H9 (cell line): Measurements from ENCODE around the gene IGFLR1. TPM values are rescaled to one million over a fixed set of nuclear protein-coding genes. Genes with fewer than 3 reads are reported as not detected.
A peak's percentile ranks its signal among the peaks of the same experiment; 100 is the strongest.

Experiments used
- DNase-seq: peaks from one replicate; pipeline ENCODE4 v3.0.0-alpha.2; 2017
- H2AFZ ChIP-seq: one replicate; pipeline ENCODE4 v1.6.1; 2013; ENCODE audit warnings: mild to moderate bottlenecking, low read length, control low read depth, moderate library complexity
- H2AK5ac ChIP-seq: 2 replicates; pipeline ENCODE4 v1.6.1; 2013; ENCODE audit warnings: low read length, control low read depth, mixed read lengths; ENCODE audit not compliant: insufficient read length
- H2BK120ac ChIP-seq: one replicate; pipeline ENCODE4 v1.6.1; 2013; ENCODE audit warnings: low read depth, mild to moderate bottlenecking, low read length, control low read depth, inconsistent platforms; ENCODE audit not compliant: poor library complexity, severe bottlenecking
- H2BK12ac ChIP-seq: 2 replicates; pipeline ENCODE4 v1.6.1; 2013; ENCODE audit warnings: low read length, control low read depth, mixed read lengths, low read depth; ENCODE audit not compliant: insufficient read length
- H2BK15ac ChIP-seq: 2 replicates; pipeline ENCODE4 v1.6.1; 2013; ENCODE audit warnings: low read depth, low read length, control low read depth
- H2BK20ac ChIP-seq: one replicate; pipeline ENCODE4 v1.6.1; 2013; ENCODE audit warnings: low read depth, mild to moderate bottlenecking, low read length, control low read depth, inconsistent platforms; ENCODE audit not compliant: poor library complexity, severe bottlenecking
- H2BK5ac ChIP-seq: 2 replicates; pipeline ENCODE4 v1.6.1; 2013; ENCODE audit warnings: low read length, control low read depth, mixed read lengths; ENCODE audit not compliant: insufficient read length
- H3K14ac ChIP-seq: 2 replicates; pipeline ENCODE4 v1.6.1; 2013; ENCODE audit warnings: low read length, control low read depth; ENCODE audit not compliant: insufficient read depth
- H3K18ac ChIP-seq: 2 replicates; pipeline ENCODE4 v1.6.1; 2013; ENCODE audit warnings: low read depth, mild to moderate bottlenecking, mixed read lengths, low read length, control low read depth; ENCODE audit not compliant: insufficient read length
- H3K23ac ChIP-seq: 2 replicates; pipeline ENCODE4 v1.6.1; 2013; ENCODE audit warnings: low read length, control low read depth, mixed read lengths, low read depth; ENCODE audit not compliant: insufficient read length
- H3K23me2 ChIP-seq: 2 replicates; pipeline ENCODE4 v1.6.1; 2013; ENCODE audit warnings: low read depth, mild to moderate bottlenecking, mixed read lengths, low read length, control low read depth; ENCODE audit not compliant: insufficient read length, poor library complexity, severe bottlenecking
- H3K27ac ChIP-seq: 2 replicates; pipeline ENCODE4 v1.5.1; 2013; ENCODE audit warnings: low read length, control low read depth, mixed read lengths, low read depth; ENCODE audit not compliant: insufficient read length
- H3K27me3 ChIP-seq: 2 replicates; pipeline ENCODE4 v1.6.1; 2013; ENCODE audit warnings: low read length, control low read depth, inconsistent platforms; ENCODE audit not compliant: insufficient read depth
- H3K4ac ChIP-seq: 2 replicates; pipeline ENCODE4 v1.6.1; 2013; ENCODE audit warnings: low read depth, mild to moderate bottlenecking, control low read depth, inconsistent platforms, low read length, moderate library complexity
- H3K4me1 ChIP-seq: 2 replicates; pipeline ENCODE4 v1.6.1; 2013; ENCODE audit warnings: low read length, control low read depth, inconsistent platforms; ENCODE audit not compliant: insufficient read depth
- H3K4me2 ChIP-seq: 2 replicates; pipeline ENCODE4 v1.6.1; 2013; ENCODE audit warnings: low read length, control low read depth, mixed read lengths; ENCODE audit not compliant: insufficient read length, insufficient read depth
- H3K56ac ChIP-seq: 2 replicates; pipeline ENCODE4 v1.6.1; 2013; ENCODE audit warnings: low read depth, mild to moderate bottlenecking, mixed read lengths, low read length, control low read depth; ENCODE audit not compliant: insufficient read length
- H3K79me1 ChIP-seq: 2 replicates; pipeline ENCODE4 v1.6.1; 2013; ENCODE audit warnings: low read depth, mild to moderate bottlenecking, moderate library complexity, low read length, control low read depth, inconsistent platforms; ENCODE audit not compliant: insufficient read depth, poor library complexity, severe bottlenecking
- H3K79me2 ChIP-seq: 2 replicates; pipeline ENCODE4 v1.6.1; 2013; ENCODE audit warnings: low read length, control low read depth, inconsistent platforms; ENCODE audit not compliant: insufficient read depth
- H3K9ac ChIP-seq: 2 replicates; pipeline ENCODE4 v1.6.1; 2013; ENCODE audit warnings: low read length, control low read depth, mixed read lengths; ENCODE audit not compliant: insufficient read length; ENCODE audit errors: extremely low read depth
- H3K9me3 ChIP-seq: one replicate; pipeline ENCODE4 v1.6.1; 2013; ENCODE audit warnings: low read depth, low read length, inconsistent platforms; ENCODE audit not compliant: control insufficient read depth
- H3T11ph ChIP-seq: one replicate; pipeline ENCODE4 v1.6.1; 2013; ENCODE audit warnings: mild to moderate bottlenecking, low read length, control low read depth, inconsistent platforms
- H4K20me1 ChIP-seq: one replicate; pipeline ENCODE4 v1.6.1; 2013; ENCODE audit not compliant: control insufficient read depth, insufficient read length, insufficient read depth
- H4K5ac ChIP-seq: 2 replicates; pipeline ENCODE4 v1.6.1; 2013; ENCODE audit warnings: low read depth, mild to moderate bottlenecking, mixed read lengths, low read length, control low read depth; ENCODE audit not compliant: insufficient read length
- H4K8ac ChIP-seq: replicated peaks from 2 replicates; pipeline ENCODE4 v1.6.1; 2013; ENCODE audit warnings: low read length, control low read depth, mixed read lengths, low read depth; ENCODE audit not compliant: insufficient read length
- H4K91ac ChIP-seq: 2 replicates; pipeline ENCODE4 v1.6.1; 2013; ENCODE audit warnings: low read depth, mild to moderate bottlenecking, moderate library complexity, mixed read lengths, low read length, control low read depth; ENCODE audit not compliant: insufficient read length
- H3K27ac Mint-ChIP-seq, 3 experiments: 2 replicates in 2 of 3; 3 replicates in 1 of 3; pipeline ENCODE4 v1.8.0; 2020 to 2021; ENCODE audit warnings: mixed read lengths in 3 of 3, mild to moderate bottlenecking in 1 of 3, moderate library complexity in 1 of 3
- H3K27me3 Mint-ChIP-seq: 2 replicates; pipeline ENCODE4 v1.8.0; 2021; ENCODE audit warnings: low read depth, mild to moderate bottlenecking, moderate library complexity, mixed read lengths
- H3K36me3 Mint-ChIP-seq, 3 experiments: 2 replicates in 2 of 3; 3 replicates in 1 of 3; pipeline ENCODE4 v1.8.0; 2020 to 2021; ENCODE audit warnings: low read depth in 3 of 3, mixed read lengths in 3 of 3; ENCODE audit not compliant: insufficient read depth in 1 of 3
- H3K4me1 Mint-ChIP-seq, 2 experiments: 2 replicates each; pipeline ENCODE4 v1.8.0; 2020; ENCODE audit warnings: mixed read lengths in 2 of 2
- H3K4me3 Mint-ChIP-seq, 2 experiments: 2 replicates in 1 of 2; 3 replicates in 1 of 2; pipeline ENCODE4 v1.8.0; 2020 to 2021; ENCODE audit warnings: mild to moderate bottlenecking in 2 of 2, mixed read lengths in 2 of 2, moderate library complexity in 1 of 2
- H3K9me3 Mint-ChIP-seq, 2 experiments: 2 replicates in 1 of 2; 3 replicates in 1 of 2; pipeline ENCODE4 v1.8.0; 2020; ENCODE audit warnings: mild to moderate bottlenecking in 2 of 2, mixed read lengths in 2 of 2, moderate library complexity in 1 of 2
- CTCF ChIP-seq: fragments of 200-600 bp; sonication (generic); conservative IDR thresholded peaks from 3 replicates; pipeline ENCODE4 v1.8.0; 2021; ENCODE audit warnings: antibody characterized with exemption, mild to moderate bottlenecking
- WGBS: extraction: QIAGEN DNeasy Blood & Tissue Kit; methylation state at CpG from one replicate; pipeline ENCODE4 v1.1.7; 2013; ENCODE audit warnings: missing lambda C conversion rate, low lambda C conversion rate, mixed read lengths; ENCODE audit not compliant: insufficient read length; ENCODE audit errors: extremely low coverage; 5-methylcytosine and 5-hydroxymethylcytosine counted together
- total RNA-seq: library from RNA; stranded (reverse); gene quantifications from 2 replicates; pipeline ENCODE4 v1.2.1, GENCODE V29; 2021

The IGFLR1 gene
- total RNA-seq, 1 experiment from 2014 or later, result 2.9 TPM

GRCh38 chr19:35734889-35735288 is 7.4 kb downstream of the IGFLR1 start:
- Histone ChIP-seq H3K9ac (no peak overlapping the region), H2BK5ac (no peak overlapping the region), H3K79me2 (no peaks in the 10 kb centered on the region), H2BK20ac (no peak overlapping the region), H4K5ac (no peak overlapping the region), H3K9me3 (no peaks in the 10 kb centered on the region), H3K56ac (no peak overlapping the region), H3K4me1 (no peaks in the 10 kb centered on the region), H3K4ac (no peak overlapping the region), H3K27me3 (no peaks in the 10 kb centered on the region), H2AK5ac (no peak overlapping the region), H4K20me1 (no peaks in the 10 kb centered on the region), H2BK15ac (no peak overlapping the region), H3K27ac (no peak overlapping the region), H2AFZ (no peak overlapping the region), H3K23ac (no peak overlapping the region), H4K8ac (no peak overlapping the region), H4K91ac (no peak overlapping the region), H2BK120ac (no peak overlapping the region), H3K4me2 (no peak overlapping the region), H3K23me2 (peaks cover 2% of the 10 kb centered on the region), H2BK12ac (no peak overlapping the region), H3T11ph (no peak overlapping the region), H3K14ac (no peak overlapping the region), H3K18ac (no peak overlapping the region), H3K79me1 (no peaks in the 10 kb centered on the region)
- TF ChIP-seq CTCF, result no peak
- Mint-ChIP-seq H3K4me1 (peaks cover 4 to 6% of the 10 kb centered on the region in 2 experiments; a peak in 2 of 4 replicates), H3K27ac (peak overlapping the region in 1 of 3 experiments; percentile 32; a peak in 1 of 7 replicates), H3K4me3 (no peak overlapping the region), H3K27me3 (no peaks in the 10 kb centered on the region), H3K36me3 (peaks cover 48 to 72% (median 67%) of the 10 kb centered on the region in 3 experiments), H3K9me3 (no peaks in the 10 kb centered on the region)
- DNase-seq, result no peak
- no CpG with 5 or more reads among the region's 5 CpGs for WGBS
